GM23248 (cell line): ENCODE measurements around the gene MOB3C.

Experiments used
- EZH2 ChIP-seq: fragments of 200-600 bp; sonication (generic); IDR thresholded peaks from 2 replicates; pipeline ENCODE4 v1.6.1; 2018; ENCODE audit warnings: antibody characterized with exemption, mild to moderate bottlenecking; ENCODE audit not compliant: insufficient read depth, poor library complexity, severe bottlenecking
- EZH2phosphoT487 ChIP-seq: fragments of 200-600 bp; sonication (generic); IDR thresholded peaks from 2 replicates; pipeline ENCODE4 v1.6.1; 2018; ENCODE audit warnings: antibody characterized with exemption, moderate library complexity, mild to moderate bottlenecking, low read depth; ENCODE audit not compliant: insufficient read depth

DNA sequence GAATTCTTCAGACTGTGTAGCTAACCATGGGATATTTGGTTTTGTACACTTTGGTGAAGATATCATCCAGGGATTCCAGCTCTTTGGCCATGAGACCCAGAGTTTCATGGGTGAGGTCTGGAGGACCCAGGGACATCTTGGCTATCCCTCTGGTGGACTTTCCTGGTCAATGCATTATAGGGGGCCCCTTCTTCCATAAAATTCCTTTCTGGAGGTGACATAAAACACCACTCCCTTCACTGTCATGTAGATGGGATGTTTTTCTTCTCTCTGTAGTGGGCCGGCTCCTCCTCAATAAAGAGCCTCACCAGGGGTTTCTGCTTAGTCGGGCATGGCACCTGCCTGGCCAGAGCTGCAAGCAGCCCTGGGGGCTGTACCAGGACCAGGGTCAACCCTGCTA lies 49.4 kb upstream of the MOB3C start:
- no peak for TF ChIP-seq EZH2
- no peak for TF ChIP-seq EZH2phosphoT487
